SK-N-SH treated with all-trans-retinoic acid at 6 μM for 48 hours (cell line): ENCODE measurements around the gene GRK6.

Experiments
- ARNTL ChIP-seq: fragments of 450-650 bp; formaldehyde crosslinking; IDR thresholded peaks from 2 replicates; pipeline ENCODE4 v1.5.0; 2020; ENCODE audit warnings: low read depth, mild to moderate bottlenecking, moderate library complexity, borderline replicate concordance
- ESRRG ChIP-seq: fragments of 250-450 bp; sonication (Bioruptor Pico); IDR thresholded peaks from 2 replicates; pipeline ENCODE4 v1.6.1; 2021; ENCODE audit warnings: mild to moderate bottlenecking
- ISL1 ChIP-seq: fragments of 250-450 bp; sonication (Bioruptor Pico); IDR thresholded peaks from 2 replicates; pipeline ENCODE4 v2.1.2; 2022; ENCODE audit warnings: mild to moderate bottlenecking, moderate library complexity
- OSR1 ChIP-seq: fragments of 250-450 bp; sonication (Bioruptor Pico); IDR thresholded peaks from 2 replicates; pipeline ENCODE4 v1.8.0; 2022; ENCODE audit warnings: moderate library complexity, mild to moderate bottlenecking, inconsistent platforms
- TCF4 ChIP-seq: fragments of 250-450 bp; sonication (Bioruptor Pico); IDR thresholded peaks from 2 replicates; pipeline ENCODE4 v1.8.0; 2021; ENCODE audit warnings: mild to moderate bottlenecking, moderate library complexity, borderline replicate concordance
- TOX ChIP-seq: fragments of 250-450 bp; sonication (Bioruptor Pico); IDR thresholded peaks from 2 replicates; pipeline ENCODE4 v1.8.0; 2021; ENCODE audit warnings: mild to moderate bottlenecking, moderate library complexity, borderline replicate concordance
- ZC3H10 ChIP-seq: fragments of 250-450 bp; sonication (Bioruptor Pico); IDR thresholded peaks from 2 replicates; pipeline ENCODE4 v1.5.1; 2021; ENCODE audit warnings: mild to moderate bottlenecking, moderate library complexity
- ZFP3 ChIP-seq: fragments of 250-450 bp; sonication (Bioruptor Pico); IDR thresholded peaks from 2 replicates; pipeline ENCODE4 v1.5.0; 2020; ENCODE audit warnings: mild to moderate bottlenecking, moderate library complexity
- ZFP30 ChIP-seq: fragments of 450-650 bp; formaldehyde crosslinking; IDR thresholded peaks from 2 replicates; pipeline ENCODE4 v1.5.0; 2022; ENCODE audit warnings: mild to moderate bottlenecking, moderate library complexity
- ZNF565 ChIP-seq: fragments of 450-650 bp; formaldehyde crosslinking; conservative IDR thresholded peaks from 2 replicates; pipeline ENCODE4 v1.5.0; 2020; ENCODE audit warnings: low read depth, mild to moderate bottlenecking, moderate library complexity
- TF ChIP-seq, protein P1 (sequence below): fragments of 250-450 bp; sonication (Bioruptor Pico); IDR thresholded peaks from 2 replicates; pipeline ENCODE4 v1.8.0; 2020; ENCODE audit warnings: mild to moderate bottlenecking, moderate library complexity, borderline replicate concordance
- TF ChIP-seq, protein P2 (sequence below): fragments of 250-450 bp; sonication (Bioruptor Pico); IDR thresholded peaks from 2 replicates; pipeline ENCODE4 v1.8.0; 2021; ENCODE audit warnings: low read depth, mild to moderate bottlenecking, moderate library complexity, borderline replicate concordance
- TF ChIP-seq, protein P3 (sequence below): fragments of 250-450 bp; sonication (Bioruptor Pico); IDR thresholded peaks from 2 replicates; pipeline ENCODE4 v1.5.1; 2020; ENCODE audit warnings: low read depth, mild to moderate bottlenecking, moderate library complexity
- TF ChIP-seq, protein P4 (sequence below): fragments of 250-450 bp; sonication (Bioruptor Pico); IDR thresholded peaks from 2 replicates; pipeline ENCODE4 v1.5.1; 2021; ENCODE audit warnings: mild to moderate bottlenecking, moderate library complexity

DNA sequence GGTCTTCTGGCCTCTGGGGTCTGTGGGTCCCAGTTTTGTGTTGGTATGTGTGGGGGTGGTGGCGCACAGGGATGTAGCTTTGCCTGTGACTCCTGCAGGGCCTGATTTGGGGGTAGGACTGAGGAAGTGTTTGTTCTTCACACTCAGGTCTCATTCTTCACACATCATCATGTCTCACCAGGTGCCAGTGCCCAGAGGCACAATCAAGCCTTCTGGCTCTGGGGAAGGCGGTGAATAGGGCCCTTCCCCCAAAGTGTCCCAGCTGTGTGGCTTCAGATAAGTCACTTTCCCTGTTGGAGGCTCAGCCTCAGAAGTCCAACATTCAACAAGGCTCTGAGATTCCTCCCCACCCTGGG is 41.8 kb downstream of the GRK6 start:
- TF ChIP-seq OSR1 (CRISPR knock-in tag) (no peak), ESRRG (no peak), ZC3H10 (CRISPR knock-in tag) (no peak), ARNTL (CRISPR knock-in tag) (no peak), TCF4 (CRISPR knock-in tag) (no peak), ZFP3 (CRISPR knock-in tag) (no peak), ZNF565 (CRISPR knock-in tag) (no peak), ISL1 (CRISPR knock-in tag) (no peak), TOX (CRISPR knock-in tag) (no peak), ZFP30 (CRISPR knock-in tag) (no peak)
- TF ChIP-seq, protein P1, sequence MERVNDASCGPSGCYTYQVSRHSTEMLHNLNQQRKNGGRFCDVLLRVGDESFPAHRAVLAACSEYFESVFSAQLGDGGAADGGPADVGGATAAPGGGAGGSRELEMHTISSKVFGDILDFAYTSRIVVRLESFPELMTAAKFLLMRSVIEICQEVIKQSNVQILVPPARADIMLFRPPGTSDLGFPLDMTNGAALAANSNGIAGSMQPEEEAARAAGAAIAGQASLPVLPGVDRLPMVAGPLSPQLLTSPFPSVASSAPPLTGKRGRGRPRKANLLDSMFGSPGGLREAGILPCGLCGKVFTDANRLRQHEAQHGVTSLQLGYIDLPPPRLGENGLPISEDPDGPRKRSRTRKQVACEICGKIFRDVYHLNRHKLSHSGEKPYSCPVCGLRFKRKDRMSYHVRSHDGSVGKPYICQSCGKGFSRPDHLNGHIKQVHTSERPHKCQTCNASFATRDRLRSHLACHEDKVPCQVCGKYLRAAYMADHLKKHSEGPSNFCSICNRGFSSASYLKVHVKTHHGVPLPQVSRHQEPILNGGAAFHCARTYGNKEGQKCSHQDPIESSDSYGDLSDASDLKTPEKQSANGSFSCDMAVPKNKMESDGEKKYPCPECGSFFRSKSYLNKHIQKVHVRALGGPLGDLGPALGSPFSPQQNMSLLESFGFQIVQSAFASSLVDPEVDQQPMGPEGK (CRISPR knock-in tag), result no peak
- TF ChIP-seq, protein P2, sequence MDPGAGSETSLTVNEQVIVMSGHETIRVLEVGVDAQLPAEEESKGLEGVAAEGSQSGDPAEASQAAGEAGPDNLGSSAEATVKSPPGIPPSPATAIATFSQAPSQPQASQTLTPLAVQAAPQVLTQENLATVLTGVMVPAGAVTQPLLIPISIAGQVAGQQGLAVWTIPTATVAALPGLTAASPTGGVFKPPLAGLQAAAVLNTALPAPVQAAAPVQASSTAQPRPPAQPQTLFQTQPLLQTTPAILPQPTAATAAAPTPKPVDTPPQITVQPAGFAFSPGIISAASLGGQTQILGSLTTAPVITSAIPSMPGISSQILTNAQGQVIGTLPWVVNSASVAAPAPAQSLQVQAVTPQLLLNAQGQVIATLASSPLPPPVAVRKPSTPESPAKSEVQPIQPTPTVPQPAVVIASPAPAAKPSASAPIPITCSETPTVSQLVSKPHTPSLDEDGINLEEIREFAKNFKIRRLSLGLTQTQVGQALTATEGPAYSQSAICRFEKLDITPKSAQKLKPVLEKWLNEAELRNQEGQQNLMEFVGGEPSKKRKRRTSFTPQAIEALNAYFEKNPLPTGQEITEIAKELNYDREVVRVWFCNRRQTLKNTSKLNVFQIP (CRISPR knock-in tag), result no peak
- TF ChIP-seq, protein P3, sequence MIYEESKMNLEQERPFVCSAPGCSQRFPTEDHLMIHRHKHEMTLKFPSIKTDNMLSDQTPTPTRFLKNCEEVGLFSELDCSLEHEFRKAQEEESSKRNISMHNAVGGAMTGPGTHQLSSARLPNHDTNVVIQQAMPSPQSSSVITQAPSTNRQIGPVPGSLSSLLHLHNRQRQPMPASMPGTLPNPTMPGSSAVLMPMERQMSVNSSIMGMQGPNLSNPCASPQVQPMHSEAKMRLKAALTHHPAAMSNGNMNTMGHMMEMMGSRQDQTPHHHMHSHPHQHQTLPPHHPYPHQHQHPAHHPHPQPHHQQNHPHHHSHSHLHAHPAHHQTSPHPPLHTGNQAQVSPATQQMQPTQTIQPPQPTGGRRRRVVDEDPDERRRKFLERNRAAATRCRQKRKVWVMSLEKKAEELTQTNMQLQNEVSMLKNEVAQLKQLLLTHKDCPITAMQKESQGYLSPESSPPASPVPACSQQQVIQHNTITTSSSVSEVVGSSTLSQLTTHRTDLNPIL (CRISPR knock-in tag), result no peak
- TF ChIP-seq, protein P4, sequence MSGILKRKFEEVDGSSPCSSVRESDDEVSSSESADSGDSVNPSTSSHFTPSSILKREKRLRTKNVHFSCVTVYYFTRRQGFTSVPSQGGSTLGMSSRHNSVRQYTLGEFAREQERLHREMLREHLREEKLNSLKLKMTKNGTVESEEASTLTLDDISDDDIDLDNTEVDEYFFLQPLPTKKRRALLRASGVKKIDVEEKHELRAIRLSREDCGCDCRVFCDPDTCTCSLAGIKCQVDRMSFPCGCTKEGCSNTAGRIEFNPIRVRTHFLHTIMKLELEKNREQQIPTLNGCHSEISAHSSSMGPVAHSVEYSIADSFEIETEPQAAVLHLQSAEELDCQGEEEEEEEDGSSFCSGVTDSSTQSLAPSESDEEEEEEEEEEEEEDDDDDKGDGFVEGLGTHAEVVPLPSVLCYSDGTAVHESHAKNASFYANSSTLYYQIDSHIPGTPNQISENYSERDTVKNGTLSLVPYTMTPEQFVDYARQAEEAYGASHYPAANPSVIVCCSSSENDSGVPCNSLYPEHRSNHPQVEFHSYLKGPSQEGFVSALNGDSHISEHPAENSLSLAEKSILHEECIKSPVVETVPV, result no peak
